GM12878 (cell line): Measurements from ENCODE around the gene SWT1.

Experiments
- CTCF ChIP-seq, 3 experiments: IDR thresholded peaks in 2 of 3; conservative IDR thresholded peaks in 1 of 3; 2 replicates each; pipeline ENCODE4 v1.5.1; 2011; ENCODE audit warnings: low read depth in 3 of 3, low read length in 3 of 3, mild to moderate bottlenecking in 3 of 3, control low read depth in 2 of 3, moderate library complexity in 2 of 3, inconsistent platforms in 1 of 3, mixed read lengths in 1 of 3; ENCODE audit not compliant: control insufficient read depth in 2 of 3, insufficient read depth in 1 of 3; ENCODE audit errors: extremely low read depth in 1 of 3
- HCFC1 ChIP-seq: fragments of 150-350 bp; IDR thresholded peaks from 2 replicates; pipeline ENCODE4 v1.6.1; 2014; ENCODE audit warnings: low read length
- JUNB ChIP-seq: IDR thresholded peaks from 2 replicates; pipeline ENCODE4 v1.6.1; 2016; ENCODE audit warnings: antibody characterized with exemption, mild to moderate bottlenecking
- POLR2AphosphoS5 ChIP-seq: IDR thresholded peaks from 2 replicates; pipeline ENCODE4 v1.6.1; 2011; ENCODE audit warnings: mild to moderate bottlenecking, low read length, inconsistent platforms
- RCOR1 ChIP-seq: conservative IDR thresholded peaks from 2 replicates; pipeline ENCODE4 v1.6.1; 2012; ENCODE audit warnings: low read depth, low read length, improper control_type of control experiment
- SMC3 ChIP-seq: IDR thresholded peaks from 2 replicates; pipeline ENCODE4 v1.6.1; 2011; ENCODE audit warnings: low read length, improper control_type of control experiment, borderline replicate concordance
- TF ChIP-seq, protein P1 (sequence below): IDR thresholded peaks from 2 replicates; pipeline ENCODE4 v1.6.1; 2011; ENCODE audit warnings: mild to moderate bottlenecking, low read depth, low read length, moderate library complexity; ENCODE audit not compliant: insufficient replicate concordance

GRCh38 chr1:185156854-185157598 is at the start of gene SWT1, which contains the start of gene TRMT1L:
- TF ChIP-seq, protein P1, sequence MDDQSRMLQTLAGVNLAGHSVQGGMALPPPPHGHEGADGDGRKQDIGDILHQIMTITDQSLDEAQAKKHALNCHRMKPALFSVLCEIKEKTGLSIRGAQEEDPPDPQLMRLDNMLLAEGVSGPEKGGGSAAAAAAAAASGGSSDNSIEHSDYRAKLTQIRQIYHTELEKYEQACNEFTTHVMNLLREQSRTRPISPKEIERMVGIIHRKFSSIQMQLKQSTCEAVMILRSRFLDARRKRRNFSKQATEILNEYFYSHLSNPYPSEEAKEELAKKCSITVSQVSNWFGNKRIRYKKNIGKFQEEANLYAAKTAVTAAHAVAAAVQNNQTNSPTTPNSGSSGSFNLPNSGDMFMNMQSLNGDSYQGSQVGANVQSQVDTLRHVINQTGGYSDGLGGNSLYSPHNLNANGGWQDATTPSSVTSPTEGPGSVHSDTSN = no peak
- TF ChIP-seq RCOR1 (no peak), JUNB (no peak), SMC3 (no peak), POLR2AphosphoS5 (peak; percentile 92), CTCF (IDR thresholded peaks at IDR 0.05 in 2 of 3, conservative IDR thresholded peaks at IDR 0.05 in 1 of 3; ENCODE audit: control insufficient read depth in 2 of 3, extremely low read depth in 1 of 3, insufficient read depth in 1 of 3, low read depth in 3 of 3, low read length in 3 of 3) (no peak), HCFC1 (peak; percentile 96)
